D341Med (cell line): ENCODE measurements around the gene ZNF330.
"Not testable (repeated sequence)": the region's sequence is repeated elsewhere in the genome, so short reads cannot be mapped to it uniquely, and the experiment has no call there.

Experiments used
- DNase-seq: peaks from one replicate; pipeline ENCODE4 v3.0.0; 2012; ENCODE audit warnings: low spot score

ZNF330 gene

GRCh38 chr4:141220691-141221659 is at the start of gene ZNF330:
Gene ZNF330 (plus strand): TSS chr4:141220895. CDS start chr4:141222372, 1,477 bp downstream.
- peak; percentile 95 for DNase-seq

GRCh38 chr4:141174457-141174856 is 46.2 kb upstream of the ZNF330 start:
- no peak for DNase-seq

- no peak for DNase-seq
These were observed 43.5 kb upstream of the ZNF330 start for GRCh38 chr4:141177171-141177570.

GRCh38 chr4:141179474-141180373 is 41.0 kb upstream of the ZNF330 start:
- no peak for DNase-seq

- no peak for DNase-seq
These were observed 39.5 kb upstream of the ZNF330 start for GRCh38 chr4:141180991-141181761.

GRCh38 chr4:141183491-141183890 is 37.2 kb upstream of the ZNF330 start:
- DNase-seq, result not testable (repeated sequence)

GRCh38 chr4:141192564-141192963 is 28.1 kb upstream of the ZNF330 start:
- DNase-seq, result no peak

- DNase-seq, result peak; percentile 31
These were observed 27.1 kb upstream of the ZNF330 start for GRCh38 chr4:141193516-141194034.

- peak; percentile 67 for DNase-seq
These were observed 25.5 kb upstream of the ZNF330 start for GRCh38 chr4:141195095-141195707.

- DNase-seq, result no peak
These were observed 24.3 kb upstream of the ZNF330 start for GRCh38 chr4:141196227-141196933.

GRCh38 chr4:141207961-141208360 is 12.7 kb upstream of the ZNF330 start:
- DNase-seq, result no peak

- DNase-seq, result no peak
These were observed 10.5 kb upstream of the ZNF330 start for GRCh38 chr4:141210168-141210567.

- no peak for DNase-seq
These were observed 7.1 kb upstream of the ZNF330 start for GRCh38 chr4:141213550-141213991.

- no peak for DNase-seq
These were observed 5.7 kb upstream of the ZNF330 start for GRCh38 chr4:141215030-141215429.

GRCh38 chr4:141216002-141216761 is 4.5 kb upstream of the ZNF330 start:
- no peak for DNase-seq

- no peak for DNase-seq
These were observed 424 bp upstream of the ZNF330 start for GRCh38 chr4:141220271-141220670.

GRCh38 chr4:141223418-141223817 is 2.7 kb downstream of the ZNF330 start:
- no peak for DNase-seq

- not testable (repeated sequence) for DNase-seq
These were observed 6.6 kb downstream of the ZNF330 start for GRCh38 chr4:141227280-141227679.

- DNase-seq, result no peak
These were observed 8.9 kb downstream of the ZNF330 start for GRCh38 chr4:141229408-141230101.
